BJ (cell line): ENCODE measurements around the gene APOBEC3H. TPM values are rescaled to one million over a fixed set of nuclear protein-coding genes. Genes with fewer than 3 reads are reported as not detected.

Source experiments
- CTCF ChIA-PET: fragments of 350-600 bp; formaldehyde crosslinking; extraction: SDS; loops from one replicate; lab custom pipeline; 2021; ENCODE audit warnings: antibody characterized with exemption, inconsistent platforms; lab: Yijun Ruan, JAX
- POLR2A ChIA-PET: fragments of 300-600 bp; sonication (Branson Sonifier 250); formaldehyde crosslinking; extraction: SDS; loops from one replicate; lab custom pipeline; 2021; ENCODE audit warnings: antibody characterized with exemption; lab: Charles Lee
- DNase-seq: peaks from one replicate; pipeline ENCODE4 v3.0.0-alpha.2; 2011; ENCODE audit warnings: low read depth
- H3K27me3 ChIP-seq: 2 replicates; pipeline ENCODE4 v1.6.0; 2011; ENCODE audit warnings: low read length; ENCODE audit not compliant: control insufficient read depth, insufficient read depth
- H3K36me3 ChIP-seq: 2 replicates; pipeline ENCODE4 v1.5.1; 2011; ENCODE audit warnings: low read length; ENCODE audit not compliant: control insufficient read depth, insufficient read depth
- H3K4me3 ChIP-seq: 2 replicates; pipeline ENCODE4 v1.5.1; 2011; ENCODE audit warnings: low read depth, mild to moderate bottlenecking, control low read depth, low read length
- polyA plus RNA-seq: library from polyadenylated mRNA; depleted of rRNA; stranded (reverse); fragments of >200 nt; gene quantifications from 2 replicates; pipeline ENCODE4 v1.2.3, GENCODE V29; 2011
- TF ChIP-seq, protein P1 (sequence below): IDR thresholded peaks from 2 replicates; pipeline ENCODE4 v1.5.1; 2011; ENCODE audit warnings: low read depth, mild to moderate bottlenecking, control low read depth, inconsistent platforms, low read length, moderate library complexity; ENCODE audit not compliant: insufficient read depth

The APOBEC3H gene
- polyA plus RNA-seq, 1 experiment = 0.10 TPM

GRCh38 chr22:39122772-39123470 lies 25.9 kb downstream of the APOBEC3H start:
- H3K27me3 ChIP-seq = 0 out of 2 replicates have a peak, but pooled peaks cover 2% of the 10 kb centered on the region
- DNase-seq = no peak
- ChIA-PET POLR2A (interaction anchor here (0.7 kb wide), 1 partner anchor 1123 kb away, joined by 6 read pairs; no protein-coding TSS in a partner anchor), CTCF (interaction anchor here (0.7 to 3.6 kb wide), 10 partner anchors 12 to 400 kb away, joined by 3 to 14 read pairs (median 6); no protein-coding TSS in a partner anchor)
- no peaks in the 10 kb centered on the region for H3K36me3 ChIP-seq
- no peak overlapping the region for H3K4me3 ChIP-seq
- TF ChIP-seq, protein P1, sequence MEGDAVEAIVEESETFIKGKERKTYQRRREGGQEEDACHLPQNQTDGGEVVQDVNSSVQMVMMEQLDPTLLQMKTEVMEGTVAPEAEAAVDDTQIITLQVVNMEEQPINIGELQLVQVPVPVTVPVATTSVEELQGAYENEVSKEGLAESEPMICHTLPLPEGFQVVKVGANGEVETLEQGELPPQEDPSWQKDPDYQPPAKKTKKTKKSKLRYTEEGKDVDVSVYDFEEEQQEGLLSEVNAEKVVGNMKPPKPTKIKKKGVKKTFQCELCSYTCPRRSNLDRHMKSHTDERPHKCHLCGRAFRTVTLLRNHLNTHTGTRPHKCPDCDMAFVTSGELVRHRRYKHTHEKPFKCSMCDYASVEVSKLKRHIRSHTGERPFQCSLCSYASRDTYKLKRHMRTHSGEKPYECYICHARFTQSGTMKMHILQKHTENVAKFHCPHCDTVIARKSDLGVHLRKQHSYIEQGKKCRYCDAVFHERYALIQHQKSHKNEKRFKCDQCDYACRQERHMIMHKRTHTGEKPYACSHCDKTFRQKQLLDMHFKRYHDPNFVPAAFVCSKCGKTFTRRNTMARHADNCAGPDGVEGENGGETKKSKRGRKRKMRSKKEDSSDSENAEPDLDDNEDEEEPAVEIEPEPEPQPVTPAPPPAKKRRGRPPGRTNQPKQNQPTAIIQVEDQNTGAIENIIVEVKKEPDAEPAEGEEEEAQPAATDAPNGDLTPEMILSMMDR = no peak

DNA sequence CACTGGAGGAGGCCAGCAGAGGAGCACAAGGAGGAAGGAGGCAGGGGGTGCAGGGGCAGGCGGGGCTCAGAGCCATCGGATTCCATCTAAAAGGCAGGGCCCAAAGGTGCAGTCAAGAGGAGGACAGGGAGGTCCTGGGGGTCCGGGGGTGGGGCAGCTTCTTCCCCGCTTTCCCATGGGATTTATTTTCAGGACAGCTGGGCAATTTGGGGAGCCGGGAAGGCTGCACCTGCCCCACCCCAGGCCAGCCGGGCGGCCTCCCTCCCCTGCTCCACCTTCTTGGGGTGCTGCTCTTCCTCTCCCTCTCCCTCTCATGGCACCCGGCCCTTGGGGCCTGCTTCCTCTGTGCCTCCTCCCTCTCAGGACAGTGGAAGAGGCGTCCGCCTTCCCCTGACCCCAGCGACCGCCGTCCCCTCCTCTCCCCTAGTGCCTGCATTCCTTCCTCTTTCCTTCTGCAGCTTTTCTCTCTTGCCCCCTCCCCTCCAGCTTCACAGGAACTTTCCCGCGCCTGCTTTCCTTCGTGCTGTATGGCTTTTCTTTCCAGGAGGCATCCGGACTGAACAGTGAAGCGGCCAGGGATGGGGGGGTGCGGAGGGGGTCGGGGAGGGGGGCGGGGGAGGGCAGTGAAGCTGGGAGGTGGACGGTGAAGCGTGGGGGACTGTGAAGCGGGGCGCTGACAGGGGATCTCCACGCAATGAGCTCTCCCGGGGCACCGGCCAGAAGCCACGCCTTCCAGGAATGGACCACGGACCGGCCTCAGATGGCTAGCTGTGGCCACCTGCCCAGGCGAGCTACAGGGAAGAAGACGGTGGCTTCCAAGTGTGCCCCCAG lies 26.9 kb downstream of the APOBEC3H start:
- Histone ChIP-seq H3K27me3 (0 out of 2 replicates have a peak, but pooled peaks cover 2% of the 10 kb centered on the region), H3K36me3 (no peaks in the 10 kb centered on the region), H3K4me3 (no peak overlapping the region)
- no peak for DNase-seq
- ChIA-PET POLR2A (no interaction called here), CTCF (interaction anchor here (0.8 to 3.6 kb wide), 8 partner anchors 11 to 354 kb away, joined by 3 to 14 read pairs (median 6); no protein-coding TSS in a partner anchor)
- TF ChIP-seq, protein P1 = no peak

- DNase-seq = no peak
- TF ChIP-seq, protein P1 = no peak
- ChIA-PET POLR2A (no interaction called here), CTCF (interaction anchor here (0.8 to 2.3 kb wide), 4 partner anchors 10 to 255 kb away, joined by 3 to 8 read pairs (median 3); no protein-coding TSS in a partner anchor)
- Histone ChIP-seq H3K27me3 (no peaks in the 10 kb centered on the region), H3K4me3 (no peak overlapping the region), H3K36me3 (no peaks in the 10 kb centered on the region)
These were observed 28.6 kb downstream of the APOBEC3H start for GRCh38 chr22:39125622-39126021.

- H3K4me3 ChIP-seq = no peak overlapping the region
- ChIA-PET POLR2A (no interaction called here), CTCF (interaction anchor here (0.6 to 1.6 kb wide), 4 partner anchors 10 to 385 kb away, joined by 3 to 4 read pairs (median 4); no protein-coding TSS in a partner anchor)
- no peak for DNase-seq
- H3K27me3 ChIP-seq = no peaks in the 10 kb centered on the region
- H3K36me3 ChIP-seq = no peaks in the 10 kb centered on the region; the same call in 1 of the 2 replicates
- TF ChIP-seq, protein P1 = no peak
These were observed 31.5 kb downstream of the APOBEC3H start for GRCh38 chr22:39128508-39128907.
